ENCODE data around the gene SHISA8. TPM values are rescaled to one million over a fixed set of nuclear protein-coding genes. Genes with fewer than 3 reads are reported as not detected.

SHISA8 gene
- total and polyA plus RNA-seq, 10 of the 15 experiments (the other 5 are each of a cell fraction or from before 2014, with no cell fraction given): 0.06 to 10.1 (median 0.25) TPM

DNA sequence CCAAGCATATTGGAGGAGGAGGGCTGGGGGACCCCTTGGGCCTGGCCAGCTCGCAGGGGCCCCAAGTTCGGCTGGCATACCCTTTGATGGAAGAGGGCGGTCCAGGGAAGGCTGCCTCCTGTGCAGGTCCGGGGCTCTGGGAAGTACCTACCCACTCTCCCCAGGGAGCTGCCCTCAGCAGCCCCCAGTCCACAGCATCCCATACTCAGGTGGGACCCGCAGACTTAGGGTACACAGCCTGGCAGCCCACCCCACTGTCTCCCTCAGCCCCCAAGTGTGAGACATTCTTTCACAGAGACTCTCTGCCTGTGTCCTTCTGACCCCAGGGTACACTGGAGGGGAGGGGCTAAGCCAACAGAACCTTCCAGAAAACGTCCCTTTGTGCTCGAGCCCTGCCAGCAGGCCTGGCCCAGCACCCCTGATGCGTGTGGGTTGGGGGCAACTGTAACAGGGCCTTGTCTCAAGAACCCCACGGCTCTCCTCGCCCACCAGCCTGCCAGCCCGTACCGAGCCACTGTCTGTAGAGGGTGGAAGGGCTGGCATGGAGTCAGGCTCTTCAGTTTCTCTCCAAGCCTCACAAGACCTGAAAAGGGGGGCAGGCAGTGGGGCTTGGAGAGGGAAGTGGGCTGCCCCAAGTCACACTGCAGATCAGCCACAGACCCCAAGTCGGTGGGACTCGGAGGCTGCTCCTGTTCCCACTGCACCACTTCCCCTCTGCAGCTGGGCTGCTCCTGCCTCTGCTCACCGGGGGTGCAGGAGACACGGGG, 18.7 kb upstream of the SHISA8 start:
- BruUV-seq (replicated peaks): no TSS peak
- POLR2A ChIA-PET: interaction anchor here (0.5 to 12.6 kb wide), 3 partner anchors 12 to 81 kb away, joined by 11 to 599 read pairs (median 145); partner anchors contain the start of genes CENPM, SHISA8, SMIM45 and TNFRSF13C
- CTCF ChIA-PET: interaction anchor here (0.8 to 8.3 kb wide), 4 partner anchors 9 to 237 kb away, joined by 3 to 234 read pairs (median 5); partner anchors contain the start of gene TNFRSF13C
- Histone ChIP-seq H3K79me2 (ENCODE audit: control insufficient read depth, insufficient read depth, low read length) (peaks cover 10% of the 10 kb centered on the region), H3K4me3 (no peak overlapping the region), H3K27ac (ENCODE audit: control insufficient read depth, insufficient read depth) (peak overlapping the region; percentile 84), H3K9me3 (replicated peaks; ENCODE audit: control insufficient read depth, insufficient read depth, low read length) (no peaks in the 10 kb centered on the region), H2AFZ (ENCODE audit: control insufficient read depth, low read depth, low read length) (peak overlapping the region; percentile 20; the same call in 1 of the 2 replicates), H4K20me1 (ENCODE audit: control insufficient read depth, insufficient read depth) (no peaks in the 10 kb centered on the region), H3K4me2 (ENCODE audit: control insufficient read depth, insufficient read depth) (peak overlapping the region; percentile 45; the same call in 1 of the 2 replicates), H3K27me3 (replicated peaks in 1 of 2; ENCODE audit: control insufficient read depth in 2 of 2, insufficient read depth in 2 of 2, low read length in 1 of 2) (no peaks in the 10 kb centered on the region), H3K9ac (ENCODE audit: control insufficient read depth, insufficient read depth, low read length) (peak overlapping the region; percentile 34), H3K4me1 (ENCODE audit: control insufficient read depth, insufficient read depth, low read length) (peaks cover 81% of the 10 kb centered on the region), H3K36me3 (ENCODE audit: control insufficient read depth in 2 of 2, insufficient read depth in 2 of 2, low read length in 1 of 2) (peaks cover 3 to 7% of the 10 kb centered on the region in 2 experiments; a peak in 3 of 4 replicates)
- no peak for ATAC-seq
- RAD21 ChIA-PET (ENCODE audit: unreplicated experiment): interaction anchor here (8.6 kb wide), 1 partner anchor 9 kb away, joined by 408 read pairs; the partner anchor contains the start of gene TNFRSF13C
- in situ Hi-C loops (cut with MboI) (no loop called here), intact Hi-C loops (cut with micrococcal nuclease; ENCODE audit: unreplicated experiment) (no loop called here)
- DNase-seq (ENCODE audit: low read depth, low spot score): no peak
- SMC1A ChIA-PET (ENCODE audit: uncharacterized antibody, unreplicated experiment): interaction anchor here (1.1 to 11.9 kb wide), 5 partner anchors 9 to 71 kb away, joined by 3 to 321 read pairs (median 13); partner anchors contain the start of genes CENPM and TNFRSF13C
- FAIRE-seq: no peak
- whole genome bisulfite sequencing (ENCODE audit: insufficient coverage, insufficient replicate concordance, low lambda C conversion rate, missing lambda C conversion rate): 48% methylated on average over 16 of the region's 16 CpGs
- TF ChIP-seq HDGF (IDR thresholded peaks at IDR 0.05) (no peak), POLR2A (IDR thresholded peaks at IDR 0.05; ENCODE audit: low read depth, low read length) (peak; percentile 47; the same call in 1 of the 2 replicates), POU2F2 (IDR thresholded peaks at IDR 0.05; ENCODE audit: borderline replicate concordance, low read depth, low read length) (no peak), ZNF207 (IDR thresholded peaks at IDR 0.05; ENCODE audit: borderline replicate concordance) (no peak), IKZF2 (IDR thresholded peaks at IDR 0.05) (no peak; a peak in 1 of 4 replicates), BHLHE40 (IDR thresholded peaks at IDR 0.05; ENCODE audit: borderline replicate concordance in 1 of 2, low read depth in 2 of 2, low read length in 1 of 2) (peak in 1 of 2 experiments; percentile 47; a peak in 1 of 4 replicates), IKZF1 (conservative IDR thresholded peaks at IDR 0.05) (peak; percentile 33; the same call in 1 of the 2 replicates), SMARCA5 (IDR thresholded peaks at IDR 0.05) (no peak), EED (IDR thresholded peaks at IDR 0.05; ENCODE audit: low read depth) (peak; percentile 31; the same call in 1 of the 2 replicates), RCOR1 (conservative IDR thresholded peaks at IDR 0.05; ENCODE audit: low read depth, low read length) (no peak), SPI1 (IDR thresholded peaks at IDR 0.05; ENCODE audit: borderline replicate concordance, insufficient read depth, low read depth, low read length) (peak; percentile 71; the same call in 1 of the 2 replicates), ZBED1 (IDR thresholded peaks at IDR 0.05; ENCODE audit: borderline replicate concordance) (no peak), EGR1 (IDR thresholded peaks at IDR 0.05; ENCODE audit: borderline replicate concordance in 1 of 2, low read depth in 2 of 2, low read length in 2 of 2) (no peak), FOXM1 (IDR thresholded peaks at IDR 0.05; ENCODE audit: low read depth, low read length) (no peak), JUND (IDR thresholded peaks at IDR 0.05; ENCODE audit: low read depth, low read length) (no peak), NR2F1 (conservative IDR thresholded peaks at IDR 0.05) (peak; percentile 84), ATF2 (IDR thresholded peaks at IDR 0.05; ENCODE audit: low read length) (no peak), ZNF687 (IDR thresholded peaks at IDR 0.05) (peak; percentile 74; the same call in 1 of the 2 replicates)
